ENCODE measurements around the gene CHMP1A. TPM values are rescaled to one million over a fixed set of nuclear protein-coding genes. Genes with fewer than 3 reads are reported as not detected.
"Not testable (repeated sequence)": the region's sequence is repeated elsewhere in the genome, so short reads cannot be mapped to it uniquely, and the experiment has no call there.

CHMP1A gene
- total RNA-seq, 1 experiment from 2014 or later = 158 TPM

GRCh38 chr16:89678258-89678657 lies 20.8 kb upstream of the CHMP1A start:
- no peak overlapping the region for H3K27ac ChIP-seq (ENCODE audit: low read depth, low read length)
- ATAC-seq = no peak
- peaks cover 15 to 24% of the 10 kb centered on the region in 2 experiments; a peak in 2 of 4 replicates for H3K9me3 ChIP-seq (ENCODE audit: control insufficient read depth in 1 of 2, insufficient read depth in 1 of 2, low read depth in 1 of 2, low read length in 2 of 2)
- ChIA-PET POLR2A (no interaction called here), RAD21 (ENCODE audit: low non-redundant PET in 1 of 2, low total read pairs in 2 of 2, uncharacterized antibody in 2 of 2, unreplicated experiment in 2 of 2) (no interaction called here), CTCF (no interaction called here)
- H3K9me2 ChIP-seq (ENCODE audit: insufficient read depth) = no peaks in the 10 kb centered on the region
- H3K79me2 ChIP-seq (ENCODE audit: insufficient read depth, low read length) = no peaks in the 10 kb centered on the region
- no peak for TF ChIP-seq FOSL1 (IDR thresholded peaks at IDR 0.05; ENCODE audit: low read depth)
- peak; percentile 73; the same call in 1 of the 2 replicates for TF ChIP-seq CBX3 (IDR thresholded peaks at IDR 0.05; ENCODE audit: low read depth)
- H2AFZ ChIP-seq (ENCODE audit: low read depth, low read length, poor library complexity, severe bottlenecking) = no peak overlapping the region
- no peak overlapping the region for H3K9ac ChIP-seq (ENCODE audit: low read length)
- intact Hi-C loops (cut with micrococcal nuclease) = no loop called here
- no peak overlapping the region for H3K4me3 ChIP-seq (replicated peaks in 1 of 2; ENCODE audit: low read depth in 1 of 2, low read length in 2 of 2)
- no peak for DNase-seq (ENCODE audit: low read depth, low spot score)
- BruUV-seq (replicated peaks) = no TSS peak
- H3K36me3 ChIP-seq (ENCODE audit: control insufficient read depth in 1 of 2, insufficient read depth in 2 of 2, low read length in 2 of 2) = 0 out of 4 replicates have a peak, but pooled peaks cover 0 to 6% of the 10 kb centered on the region in 2 experiments
- no peaks in the 10 kb centered on the region for H3K27me3 ChIP-seq (ENCODE audit: insufficient read depth, low read length)
- H3K4me1 ChIP-seq (ENCODE audit: control insufficient read depth in 1 of 2, insufficient read depth in 2 of 2, low read length in 2 of 2) = no peaks in the 10 kb centered on the region
- no peaks in the 10 kb centered on the region for H4K20me1 ChIP-seq (ENCODE audit: insufficient read depth)
- H3K4me2 ChIP-seq (ENCODE audit: low read length) = no peak overlapping the region

GRCh38 chr16:89672177-89672941 lies 14.9 kb upstream of the CHMP1A start:
- ATAC-seq = no peak
- no TSS peak for BruUV-seq (replicated peaks)
- no peak for TF ChIP-seq ZFX (IDR thresholded peaks at IDR 0.05)
- TF ChIP-seq SP1 (IDR thresholded peaks at IDR 0.05; ENCODE audit: low read depth) = no peak
- TF ChIP-seq EZH2 (IDR thresholded peaks at IDR 0.05) = no peak
- no peak for TF ChIP-seq MAX (IDR thresholded peaks at IDR 0.05)
- no peak for TF ChIP-seq CTCF (IDR thresholded peaks at IDR 0.05 in 2 of 3, conservative IDR thresholded peaks at IDR 0.05 in 1 of 3; ENCODE audit: borderline replicate concordance in 1 of 3, insufficient read depth in 1 of 3, low read depth in 2 of 3, low read length in 2 of 3)
- TF ChIP-seq EGR1 (IDR thresholded peaks at IDR 0.05; ENCODE audit: low read depth) = no peak
- TF ChIP-seq CBX3 (IDR thresholded peaks at IDR 0.05; ENCODE audit: low read depth) = no peak
- TF ChIP-seq SRF (IDR thresholded peaks at IDR 0.05; ENCODE audit: low read depth) = no peak
- TF ChIP-seq POLR2A (IDR thresholded peaks at IDR 0.05; ENCODE audit: borderline replicate concordance, extremely low read depth, insufficient read depth, insufficient read length) = no peak
- no peak for TF ChIP-seq TCF7L2 (IDR thresholded peaks at IDR 0.05; ENCODE audit: borderline replicate concordance, extremely low read depth, insufficient read depth, insufficient read length)
- TF ChIP-seq RAD21 (IDR thresholded peaks at IDR 0.05; ENCODE audit: low read depth) = no peak
- no peak for TF ChIP-seq FOSL1 (IDR thresholded peaks at IDR 0.05; ENCODE audit: low read depth)
- ChIA-PET POLR2A (no interaction called here), CTCF (no interaction called here), RAD21 (ENCODE audit: low non-redundant PET in 1 of 2, low total read pairs in 2 of 2, uncharacterized antibody in 2 of 2, unreplicated experiment in 2 of 2) (no interaction called here)
- Histone ChIP-seq H3K9me2 (ENCODE audit: insufficient read depth) (no peaks in the 10 kb centered on the region), H3K4me1 (ENCODE audit: control insufficient read depth in 1 of 2, insufficient read depth in 2 of 2, low read length in 2 of 2) (peaks cover 0 to 5% of the 10 kb centered on the region in 2 experiments; a peak in 1 of 4 replicates), H3K27me3 (ENCODE audit: insufficient read depth, low read length) (no peaks in the 10 kb centered on the region), H3K27ac (ENCODE audit: low read depth, low read length) (no peak overlapping the region), H4K20me1 (ENCODE audit: insufficient read depth) (no peaks in the 10 kb centered on the region), H3K9ac (ENCODE audit: low read length) (no peak overlapping the region), H3K4me2 (ENCODE audit: low read length) (no peak overlapping the region), H3K9me3 (ENCODE audit: control insufficient read depth in 1 of 2, insufficient read depth in 1 of 2, low read depth in 1 of 2, low read length in 2 of 2) (peaks cover 4 to 6% of the 10 kb centered on the region in 2 experiments; a peak in 2 of 4 replicates), H2AFZ (ENCODE audit: low read depth, low read length, poor library complexity, severe bottlenecking) (no peak overlapping the region), H3K36me3 (ENCODE audit: control insufficient read depth in 1 of 2, insufficient read depth in 2 of 2, low read length in 2 of 2) (no peaks in the 10 kb centered on the region), H3K4me3 (replicated peaks in 1 of 2; ENCODE audit: low read depth in 1 of 2, low read length in 2 of 2) (no peak overlapping the region), H3K79me2 (ENCODE audit: insufficient read depth, low read length) (no peaks in the 10 kb centered on the region)
- DNase-seq (ENCODE audit: low read depth, low spot score) = no peak
- intact Hi-C loops (cut with micrococcal nuclease) = no loop called here

GRCh38 chr16:89671565-89671964 lies 14.1 kb upstream of the CHMP1A start:
- H3K27ac ChIP-seq (ENCODE audit: low read depth, low read length); POLR2A ChIA-PET; H3K4me2 ChIP-seq (ENCODE audit: low read length); DNase-seq (ENCODE audit: low read depth, low spot score); H3K4me3 ChIP-seq (replicated peaks in 1 of 2; ENCODE audit: low read depth in 1 of 2, low read length in 2 of 2); H3K27me3 ChIP-seq (ENCODE audit: insufficient read depth, low read length); H3K36me3 ChIP-seq (ENCODE audit: control insufficient read depth in 1 of 2, insufficient read depth in 2 of 2, low read length in 2 of 2); BruUV-seq (replicated peaks); H3K79me2 ChIP-seq (ENCODE audit: insufficient read depth, low read length); H3K9me2 ChIP-seq (ENCODE audit: insufficient read depth); ATAC-seq; H2AFZ ChIP-seq (ENCODE audit: low read depth, low read length, poor library complexity, severe bottlenecking); H4K20me1 ChIP-seq (ENCODE audit: insufficient read depth); intact Hi-C loops (cut with micrococcal nuclease); H3K4me1 ChIP-seq (ENCODE audit: control insufficient read depth in 1 of 2, insufficient read depth in 2 of 2, low read length in 2 of 2); H3K9me3 ChIP-seq (ENCODE audit: control insufficient read depth in 1 of 2, insufficient read depth in 1 of 2, low read depth in 1 of 2, low read length in 2 of 2); CTCF ChIA-PET; H3K9ac ChIP-seq (ENCODE audit: low read length): not testable (repeated sequence)
- RAD21 ChIA-PET (ENCODE audit: low non-redundant PET in 1 of 2, low total read pairs in 2 of 2, uncharacterized antibody in 2 of 2, unreplicated experiment in 2 of 2) = interaction anchor here in 1 of 2 experiments (0.6 kb wide), 1 partner anchor 38 kb away, joined by 3 read pairs; no protein-coding TSS in a partner anchor

Data from HCT116 (cell line).